22Rv1 (cell line): Measurements from ENCODE around the gene FGF18.

Source experiments
- H3K27ac ChIP-seq: fragments of 450-650 bp; 2 replicates; pipeline ENCODE4 v1.5.1; 2017
- ZFX ChIP-seq: fragments of 450-650 bp; IDR thresholded peaks from 2 replicates; pipeline ENCODE4 v1.6.1; 2017; ENCODE audit warnings: antibody characterized with exemption, borderline replicate concordance
- TF ChIP-seq, protein P1 (sequence below): fragments of 450-650 bp; IDR thresholded peaks from 2 replicates; pipeline ENCODE4 v1.5.1; 2017; ENCODE audit warnings: mild to moderate bottlenecking

Gene FGF18

DNA sequence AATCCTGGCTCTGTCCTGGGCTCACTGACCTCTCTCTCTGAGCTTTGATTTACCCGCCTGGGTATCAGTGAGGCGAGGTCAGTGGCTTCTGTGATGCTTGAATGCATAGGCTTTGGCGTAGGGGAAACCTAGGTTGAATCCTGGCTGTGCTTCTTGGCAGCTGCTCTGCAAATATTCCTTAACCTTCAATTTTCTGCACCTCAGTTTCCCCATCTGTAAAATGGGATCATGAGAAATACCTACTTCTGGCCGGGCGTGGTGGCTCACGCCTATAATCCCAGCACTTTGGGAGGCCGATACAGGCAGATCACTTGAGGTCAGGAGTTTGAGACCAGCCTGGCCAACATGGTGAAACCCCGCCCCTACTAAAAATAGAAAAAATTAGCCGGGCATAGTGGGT lies 7.2 kb downstream of the FGF18 start:
- no peak for TF ChIP-seq ZFX
- TF ChIP-seq, protein P1, sequence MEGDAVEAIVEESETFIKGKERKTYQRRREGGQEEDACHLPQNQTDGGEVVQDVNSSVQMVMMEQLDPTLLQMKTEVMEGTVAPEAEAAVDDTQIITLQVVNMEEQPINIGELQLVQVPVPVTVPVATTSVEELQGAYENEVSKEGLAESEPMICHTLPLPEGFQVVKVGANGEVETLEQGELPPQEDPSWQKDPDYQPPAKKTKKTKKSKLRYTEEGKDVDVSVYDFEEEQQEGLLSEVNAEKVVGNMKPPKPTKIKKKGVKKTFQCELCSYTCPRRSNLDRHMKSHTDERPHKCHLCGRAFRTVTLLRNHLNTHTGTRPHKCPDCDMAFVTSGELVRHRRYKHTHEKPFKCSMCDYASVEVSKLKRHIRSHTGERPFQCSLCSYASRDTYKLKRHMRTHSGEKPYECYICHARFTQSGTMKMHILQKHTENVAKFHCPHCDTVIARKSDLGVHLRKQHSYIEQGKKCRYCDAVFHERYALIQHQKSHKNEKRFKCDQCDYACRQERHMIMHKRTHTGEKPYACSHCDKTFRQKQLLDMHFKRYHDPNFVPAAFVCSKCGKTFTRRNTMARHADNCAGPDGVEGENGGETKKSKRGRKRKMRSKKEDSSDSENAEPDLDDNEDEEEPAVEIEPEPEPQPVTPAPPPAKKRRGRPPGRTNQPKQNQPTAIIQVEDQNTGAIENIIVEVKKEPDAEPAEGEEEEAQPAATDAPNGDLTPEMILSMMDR, result no peak
- no peak overlapping the region for H3K27ac ChIP-seq

DNA sequence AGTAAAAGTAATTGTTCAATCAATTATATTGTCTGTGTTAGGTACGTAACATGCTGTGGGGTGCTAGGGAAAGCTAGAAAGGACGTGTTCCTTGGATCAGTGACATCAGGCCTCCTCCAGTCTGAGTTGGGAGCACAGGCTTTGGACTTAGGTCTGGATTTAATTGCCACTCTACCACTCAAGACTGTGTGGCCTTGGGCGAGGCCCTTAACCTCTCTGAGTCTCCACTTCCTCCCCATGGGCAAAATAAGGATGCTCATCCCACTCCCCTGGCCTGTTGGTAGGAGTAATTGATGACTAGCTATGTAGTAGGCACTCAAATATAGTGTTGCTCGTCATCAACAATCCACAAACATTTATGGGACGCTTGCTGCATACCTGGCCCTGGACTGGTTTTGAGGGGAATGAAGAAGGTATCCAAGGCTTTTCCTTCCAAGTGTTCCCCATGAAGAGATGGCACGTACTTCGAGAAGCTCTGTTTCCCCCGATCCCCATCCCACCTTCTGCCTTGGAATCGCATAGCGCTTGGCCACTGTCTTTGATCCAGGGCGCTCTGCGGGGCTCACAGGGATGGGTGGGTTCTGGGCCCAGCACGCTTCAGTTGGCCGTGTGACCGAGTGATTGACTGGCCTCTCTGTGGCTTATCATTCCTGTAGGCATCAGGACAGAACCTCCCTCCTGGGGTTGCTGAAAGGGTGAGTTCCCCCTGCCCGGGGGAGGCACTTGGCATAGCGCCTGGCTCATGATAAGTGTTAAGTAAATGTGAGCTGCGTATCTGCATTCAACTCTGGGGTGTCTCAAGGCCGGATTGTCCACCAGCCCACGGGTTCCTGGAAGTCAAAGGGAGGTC lies 8.1 kb downstream of the FGF18 start:
- TF ChIP-seq ZFX, result no peak
- TF ChIP-seq, protein P1, result no peak
- no peak overlapping the region for H3K27ac ChIP-seq

DNA sequence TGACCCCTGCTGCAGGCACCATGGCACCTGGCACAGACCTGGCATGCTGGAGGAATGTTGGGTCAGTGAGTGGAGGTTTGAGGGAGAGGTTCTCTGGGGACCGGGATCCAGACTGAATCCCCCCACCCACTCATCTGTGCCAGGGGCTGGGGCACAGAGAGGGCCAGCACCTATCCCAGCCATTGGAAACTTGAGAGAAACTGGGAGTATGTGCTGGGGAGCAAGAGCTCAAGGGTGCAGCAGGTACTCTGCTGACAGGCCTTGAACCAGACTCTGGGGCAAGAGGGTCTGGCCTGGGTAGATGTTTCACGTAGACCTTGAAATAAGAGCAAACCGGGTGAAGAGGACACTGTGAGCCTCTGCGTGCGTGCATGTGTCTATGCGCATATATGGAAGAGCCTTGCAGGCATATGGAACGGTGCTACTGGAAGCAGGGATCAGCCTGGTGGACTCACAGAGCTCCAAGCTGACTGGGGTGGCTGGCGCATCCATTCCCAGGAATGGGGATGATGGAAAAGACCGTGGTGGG lies 8.8 kb downstream of the FGF18 start:
- no peak overlapping the region for H3K27ac ChIP-seq
- TF ChIP-seq ZFX, result no peak
- TF ChIP-seq, protein P1, result no peak

DNA sequence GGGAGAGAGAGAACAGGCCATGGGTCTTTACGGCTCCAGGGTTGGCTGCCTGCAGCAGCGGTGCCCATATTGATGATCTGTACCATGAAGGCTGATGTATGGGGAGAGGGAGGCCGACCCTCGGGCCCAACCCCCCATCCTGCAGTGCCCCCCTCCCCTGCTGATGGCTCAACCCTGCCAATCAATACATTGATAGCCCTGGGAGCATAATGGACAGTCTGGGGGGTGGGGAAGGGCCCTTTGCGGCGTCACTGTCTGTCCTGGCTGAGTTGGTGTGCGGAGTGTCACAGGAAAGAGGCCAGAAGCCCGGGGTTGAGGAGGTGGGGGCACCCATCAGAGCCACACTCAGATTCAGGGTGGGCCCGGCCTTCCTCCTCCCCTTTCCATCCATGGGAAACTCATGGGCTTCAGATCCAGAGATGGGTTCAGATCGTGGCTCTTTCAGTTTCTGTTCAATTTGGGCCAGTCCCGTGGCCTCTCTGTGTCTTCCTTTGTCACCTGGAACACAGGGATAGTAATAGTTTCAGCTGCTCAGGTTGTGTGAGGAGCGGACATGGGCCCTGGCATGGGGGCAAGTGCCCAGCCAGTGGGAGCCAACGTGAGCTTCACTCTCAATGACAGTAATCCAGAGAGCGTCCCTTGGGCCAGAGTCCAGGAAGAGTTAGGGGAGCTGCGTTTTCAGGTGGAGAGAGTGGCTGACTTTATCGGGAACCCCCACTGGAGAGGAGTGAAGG lies 9.5 kb downstream of the FGF18 start:
- TF ChIP-seq ZFX, result no peak
- TF ChIP-seq, protein P1, result no peak

DNA sequence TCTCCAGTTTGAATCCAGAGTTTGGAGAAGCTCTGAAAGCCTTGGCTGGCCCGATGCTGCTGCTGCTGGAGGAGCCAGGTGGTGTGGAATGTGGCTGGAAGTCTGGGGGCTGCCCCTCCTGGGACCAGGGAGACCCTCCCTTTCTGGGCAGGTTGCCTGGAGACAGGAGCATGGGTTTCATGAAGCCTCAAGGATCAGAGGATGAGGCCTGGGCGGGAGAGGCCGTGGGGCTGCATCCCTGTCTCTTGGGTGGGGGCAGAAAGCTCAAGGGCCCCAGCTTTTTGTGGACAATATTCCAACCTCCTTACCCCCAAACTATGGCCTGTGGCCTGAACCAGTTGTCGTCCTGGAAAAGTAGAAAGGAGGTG lies 10.1 kb downstream of the FGF18 start:
- H3K27ac ChIP-seq, result no peak overlapping the region
- TF ChIP-seq ZFX, result no peak
- TF ChIP-seq, protein P1, result no peak

More for the DNA sequence above, 9.5 kb downstream of the FGF18 start:
- H3K27ac ChIP-seq, result no peak overlapping the region

DNA sequence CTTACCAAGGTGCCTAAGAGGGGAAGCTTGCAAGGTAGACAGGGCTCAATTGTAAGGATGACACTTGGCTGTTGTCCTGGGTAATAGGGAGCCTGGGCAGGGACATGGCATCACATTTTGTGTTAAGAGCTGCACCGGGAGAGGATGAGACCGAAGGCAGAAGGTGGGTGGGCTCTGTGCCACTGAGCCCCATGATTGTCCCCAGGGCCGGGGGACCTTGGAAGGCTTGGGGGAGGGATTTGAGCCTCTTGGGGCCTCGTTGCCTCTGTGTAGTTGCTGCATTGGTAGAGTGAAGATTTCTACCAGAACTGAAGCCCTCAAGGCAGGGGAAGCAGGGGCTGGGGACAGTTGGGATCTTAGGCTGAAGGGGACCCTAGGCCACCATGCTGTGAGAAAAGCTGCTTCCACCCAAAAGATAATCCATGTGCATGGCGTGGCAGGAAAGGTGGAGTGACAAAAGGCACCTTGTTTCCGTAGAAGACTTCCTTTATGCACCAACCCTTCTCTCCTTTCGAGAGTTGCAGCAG lies 11.9 kb downstream of the FGF18 start:
- TF ChIP-seq, protein P1, result no peak
- TF ChIP-seq ZFX, result no peak

DNA sequence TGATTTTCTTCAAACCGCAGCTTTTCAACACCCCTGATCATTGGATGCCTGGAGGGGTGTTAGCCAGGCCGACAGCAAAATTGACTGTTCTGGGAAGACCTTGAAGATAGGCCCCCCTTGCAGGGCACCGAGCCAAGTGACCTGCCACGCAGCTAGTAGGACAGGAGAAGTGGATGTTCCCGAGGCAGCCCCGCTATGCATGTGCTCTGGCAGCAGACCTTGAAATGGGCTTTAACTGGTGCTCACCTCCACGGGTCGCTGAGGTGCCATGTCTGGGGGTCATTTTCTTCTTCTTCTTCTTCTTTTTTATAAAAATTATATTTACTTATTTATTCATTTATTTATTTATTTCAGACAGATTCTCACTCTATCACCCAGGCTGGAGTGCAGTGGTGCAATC lies 12.6 kb downstream of the FGF18 start:
- no peak overlapping the region for H3K27ac ChIP-seq
- no peak for TF ChIP-seq ZFX
- TF ChIP-seq, protein P1, result no peak

More for the DNA sequence above, 11.9 kb downstream of the FGF18 start:
- no peak overlapping the region for H3K27ac ChIP-seq
